T-helper 2 cell treated with Interferon-gamma antibody and Interleukin-4, amounts not matched to agents 5 μg/mL and 100 μg/mL, for 36 hours (primary cell): ENCODE data around the gene ZIC4.

Experiments
- DNase-seq: peaks from one replicate; pipeline ENCODE4 v3.0.0; 2021; ENCODE audit warnings: low spot score
- H3K27ac Mint-ChIP-seq: one replicate; pipeline ENCODE4 v1.8.0; 2021; ENCODE audit warnings: mild to moderate bottlenecking, mixed read lengths
- H3K27me3 Mint-ChIP-seq: one replicate; pipeline ENCODE4 v1.8.0; 2021; ENCODE audit warnings: low read depth, mixed read lengths
- H3K36me3 Mint-ChIP-seq: one replicate; pipeline ENCODE4 v1.8.0; 2021; ENCODE audit warnings: low read depth, mixed read lengths
- H3K4me1 Mint-ChIP-seq: one replicate; pipeline ENCODE4 v1.8.0; 2021; ENCODE audit warnings: low read depth, mixed read lengths
- H3K4me3 Mint-ChIP-seq: one replicate; pipeline ENCODE4 v1.8.0; 2022; ENCODE audit warnings: mild to moderate bottlenecking, moderate library complexity, mixed read lengths
- H3K9me3 Mint-ChIP-seq: one replicate; pipeline ENCODE4 v1.8.0; 2021; ENCODE audit warnings: mixed read lengths

The ZIC4 gene

DNA sequence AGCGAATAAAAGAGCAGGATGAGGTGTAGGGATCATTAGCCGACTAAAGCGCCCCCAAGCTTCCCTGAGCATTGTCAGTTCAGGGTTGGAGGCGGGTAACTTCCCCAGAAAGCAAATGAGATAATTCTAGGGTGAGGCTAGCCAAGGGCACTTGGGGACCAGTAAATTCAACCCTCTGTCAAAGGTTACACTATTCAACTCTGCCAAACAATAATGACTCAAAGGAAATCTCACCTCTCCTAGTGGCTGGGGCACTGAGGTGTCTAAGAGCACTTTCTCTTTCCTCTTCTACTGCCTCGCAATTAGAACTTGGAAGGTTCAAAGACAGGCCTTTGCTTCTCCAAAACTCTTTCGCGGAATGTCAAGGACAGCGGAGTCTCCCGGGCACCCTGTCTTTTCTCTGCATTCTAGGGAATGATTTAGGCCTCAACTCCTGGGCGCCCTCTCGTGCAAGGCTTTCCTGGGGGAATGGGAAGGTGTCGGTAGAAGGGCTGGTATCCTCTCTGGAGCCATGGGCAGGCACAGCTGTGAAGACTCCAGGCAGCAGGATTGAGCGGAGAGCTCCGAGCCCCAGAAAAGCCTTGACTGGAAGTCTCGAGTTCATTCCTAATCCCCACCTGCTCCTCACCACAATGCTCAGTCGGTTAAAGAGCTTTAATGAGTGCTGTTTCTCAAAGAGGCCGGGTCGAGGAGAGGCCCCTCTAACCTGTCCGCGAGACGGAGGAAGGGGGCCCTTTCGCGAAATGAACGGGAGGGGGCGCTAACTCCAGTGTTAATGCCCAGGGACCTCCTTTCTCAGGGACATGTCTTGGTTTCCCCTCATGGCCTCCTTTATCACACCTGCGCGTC lies 21.9 kb downstream of the ZIC4 start:
- DNase-seq = no peak
- no peak overlapping the region for H3K4me3 Mint-ChIP-seq
- H3K4me1 Mint-ChIP-seq = peaks cover 2% of the 10 kb centered on the region
- no peaks in the 10 kb centered on the region for H3K9me3 Mint-ChIP-seq
- peaks cover 89% of the 10 kb centered on the region for H3K27me3 Mint-ChIP-seq
- H3K27ac Mint-ChIP-seq = no peak overlapping the region
- H3K36me3 Mint-ChIP-seq = no peaks in the 10 kb centered on the region

DNA sequence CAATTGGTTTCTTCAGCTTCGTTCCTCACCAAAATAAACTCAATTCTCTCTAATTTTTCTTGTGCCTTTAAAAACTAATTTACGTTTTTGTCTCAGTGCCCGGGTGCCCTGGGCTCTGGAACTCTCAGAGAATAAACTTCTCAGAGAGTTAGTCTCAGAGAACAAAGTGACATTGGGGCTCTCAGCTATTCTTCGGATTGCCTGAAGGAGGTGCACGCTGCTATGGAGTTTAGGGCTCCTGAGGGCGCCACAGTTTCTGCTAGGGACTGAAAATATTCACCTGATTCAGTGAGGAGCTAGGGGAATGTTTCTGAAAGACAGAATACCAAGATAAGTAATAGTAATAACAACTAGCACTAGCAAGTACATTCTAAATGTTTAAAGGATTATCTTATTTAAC lies 22.7 kb downstream of the ZIC4 start:
- no peaks in the 10 kb centered on the region for H3K9me3 Mint-ChIP-seq
- no peak overlapping the region for H3K4me3 Mint-ChIP-seq
- no peak overlapping the region for H3K27ac Mint-ChIP-seq
- no peak for DNase-seq
- peaks cover 90% of the 10 kb centered on the region for H3K27me3 Mint-ChIP-seq
- peaks cover 2% of the 10 kb centered on the region for H3K4me1 Mint-ChIP-seq
- no peaks in the 10 kb centered on the region for H3K36me3 Mint-ChIP-seq

DNA sequence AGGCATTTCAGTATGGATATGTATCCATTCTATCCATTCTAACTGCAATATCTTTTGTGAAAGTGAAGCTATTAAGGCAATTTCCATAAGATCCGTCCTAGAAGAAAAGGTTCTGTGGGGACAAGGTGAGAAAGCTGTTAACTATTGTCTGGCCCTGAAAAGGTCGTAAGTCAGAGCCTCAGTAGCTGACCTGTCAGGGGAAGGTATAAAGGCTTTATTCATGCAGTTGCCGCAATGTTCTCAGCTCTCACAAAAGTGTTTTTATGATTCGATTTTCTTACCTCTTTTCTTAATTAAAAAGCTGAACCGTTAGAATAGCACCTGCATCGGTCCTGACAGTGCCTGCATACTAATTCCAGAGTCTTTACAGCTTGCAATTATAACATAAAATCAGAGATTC lies 24.7 kb downstream of the ZIC4 start:
- peaks cover 91% of the 10 kb centered on the region for H3K27me3 Mint-ChIP-seq
- no peak overlapping the region for H3K4me3 Mint-ChIP-seq
- H3K36me3 Mint-ChIP-seq = no peaks in the 10 kb centered on the region
- no peaks in the 10 kb centered on the region for H3K9me3 Mint-ChIP-seq
- H3K27ac Mint-ChIP-seq = no peak overlapping the region
- H3K4me1 Mint-ChIP-seq = no peaks in the 10 kb centered on the region
- DNase-seq = no peak

DNA sequence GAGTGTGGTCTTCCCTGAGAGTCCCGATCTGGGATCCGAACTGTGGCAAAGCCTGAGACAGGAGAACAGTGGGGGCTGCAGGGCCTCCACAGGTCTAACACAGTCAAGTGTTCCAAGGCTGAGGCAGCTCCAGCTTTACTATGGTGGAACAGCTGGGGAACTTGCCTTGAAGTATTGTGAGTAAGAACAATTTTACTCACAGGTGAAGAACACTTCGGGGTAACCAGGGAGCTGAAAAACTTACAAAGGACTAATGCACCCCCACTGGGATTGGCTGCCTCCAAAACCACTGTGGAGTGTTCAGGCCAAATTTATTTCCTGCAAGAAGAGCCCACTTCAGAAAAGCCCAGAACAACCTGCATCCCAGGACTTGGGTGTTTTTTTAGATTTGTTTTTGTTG lies 25.4 kb downstream of the ZIC4 start:
- H3K27me3 Mint-ChIP-seq = peaks cover 88% of the 10 kb centered on the region
- no peak overlapping the region for H3K4me3 Mint-ChIP-seq
- no peaks in the 10 kb centered on the region for H3K9me3 Mint-ChIP-seq
- H3K27ac Mint-ChIP-seq = no peak overlapping the region
- DNase-seq = no peak
- H3K36me3 Mint-ChIP-seq = no peaks in the 10 kb centered on the region
- H3K4me1 Mint-ChIP-seq = no peaks in the 10 kb centered on the region

DNA sequence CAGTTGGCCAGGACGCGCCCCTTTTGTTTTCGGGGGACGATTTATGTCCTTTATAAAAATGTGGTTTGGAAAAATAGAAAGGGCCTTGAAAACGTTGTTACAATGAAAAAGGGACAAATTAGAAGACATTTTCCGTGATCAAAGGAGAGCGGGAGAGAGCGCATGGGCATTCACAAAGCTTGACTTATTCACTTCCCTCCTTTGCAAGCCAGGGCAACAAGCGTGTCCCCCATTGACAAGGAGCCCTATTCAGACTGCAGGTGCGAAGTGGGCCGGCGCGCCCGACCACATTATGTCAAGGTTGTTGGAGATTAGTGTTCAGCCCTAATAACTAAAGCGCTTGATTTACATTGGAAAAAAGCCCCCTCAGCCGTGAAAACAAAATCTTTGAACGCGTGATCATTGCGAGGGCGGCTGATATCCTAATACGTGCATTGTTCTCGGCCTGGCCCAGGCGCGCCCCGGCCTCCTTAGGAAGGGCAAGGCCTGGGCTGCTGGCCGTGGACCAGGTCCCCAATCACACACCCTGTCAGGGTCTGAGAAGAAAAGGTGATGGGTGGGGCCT lies 25.9 kb downstream of the ZIC4 start:
- Mint-ChIP-seq H3K27ac (no peak overlapping the region), H3K27me3 (peaks cover 86% of the 10 kb centered on the region), H3K4me3 (no peak overlapping the region), H3K4me1 (no peaks in the 10 kb centered on the region), H3K9me3 (no peaks in the 10 kb centered on the region), H3K36me3 (no peaks in the 10 kb centered on the region)
- DNase-seq = no peak

DNA sequence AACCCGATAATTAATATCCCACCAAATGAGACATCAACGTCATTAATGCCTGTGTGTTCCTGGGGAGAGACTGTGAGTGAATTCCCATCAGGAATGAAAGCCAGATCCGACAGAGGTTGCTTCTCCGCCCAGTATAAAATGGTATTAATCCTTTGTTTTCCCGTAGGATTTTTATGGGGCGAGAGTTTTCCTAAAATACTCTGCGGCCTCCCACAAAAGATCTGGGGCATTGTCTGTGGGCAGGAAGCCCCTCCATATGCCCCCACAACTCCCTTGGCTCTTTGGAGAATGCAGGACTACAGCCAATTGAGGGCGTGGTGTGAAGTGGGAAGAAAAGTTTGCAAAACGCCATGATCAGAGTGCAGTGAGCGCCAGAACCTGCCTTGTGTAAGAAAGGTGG lies 26.7 kb downstream of the ZIC4 start:
- no peaks in the 10 kb centered on the region for H3K9me3 Mint-ChIP-seq
- H3K27ac Mint-ChIP-seq = no peak overlapping the region
- H3K4me1 Mint-ChIP-seq = no peaks in the 10 kb centered on the region
- H3K36me3 Mint-ChIP-seq = no peaks in the 10 kb centered on the region
- H3K4me3 Mint-ChIP-seq = no peak overlapping the region
- no peak for DNase-seq
- H3K27me3 Mint-ChIP-seq = peaks cover 83% of the 10 kb centered on the region

DNA sequence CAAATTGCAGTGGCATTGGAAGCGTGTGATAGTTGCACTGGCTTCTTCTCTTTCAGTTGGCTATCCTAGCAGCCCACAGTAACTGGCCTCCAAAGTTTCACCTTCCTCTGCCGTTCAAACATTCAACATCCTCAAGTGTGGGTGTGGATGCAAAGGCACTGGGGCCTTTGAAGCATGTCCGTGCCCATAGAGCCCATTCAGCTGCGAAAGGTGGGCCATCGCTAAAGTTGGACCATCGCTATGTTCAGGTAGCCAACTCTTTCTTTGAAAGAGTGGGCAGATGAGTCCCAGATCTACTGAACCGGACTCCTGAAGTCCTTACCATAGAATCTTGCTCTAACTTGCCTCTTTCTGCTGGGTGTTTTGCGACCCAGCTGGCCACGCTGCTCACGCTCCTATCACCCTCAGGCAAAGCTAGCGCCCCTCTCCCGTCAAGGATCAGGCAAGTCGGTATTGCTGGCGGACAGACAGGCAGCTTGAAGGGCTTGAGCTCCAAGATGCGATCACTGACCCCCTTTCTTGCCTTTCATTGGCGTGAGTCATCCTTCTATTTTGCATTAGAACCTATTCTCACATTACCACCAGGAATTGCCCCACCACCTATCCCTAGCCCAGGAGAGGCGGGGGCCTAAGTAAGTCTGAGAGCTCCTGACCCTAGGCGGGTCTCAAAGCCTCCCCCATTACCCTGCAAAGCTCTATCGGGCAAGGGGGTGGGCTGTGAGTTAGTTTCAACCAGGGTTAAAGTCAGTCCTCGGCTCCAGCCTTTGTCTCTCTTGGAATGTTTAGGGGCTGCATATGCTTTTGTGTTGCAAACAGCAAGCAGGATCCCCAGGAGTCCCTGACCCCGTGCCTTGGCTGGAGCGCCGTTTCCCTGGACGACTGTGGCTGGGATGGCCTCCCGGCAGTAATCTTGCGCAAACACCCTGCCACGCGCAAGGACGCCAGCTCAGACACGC lies 28.7 kb downstream of the ZIC4 start:
- H3K27me3 Mint-ChIP-seq = peaks cover 80% of the 10 kb centered on the region

DNA sequence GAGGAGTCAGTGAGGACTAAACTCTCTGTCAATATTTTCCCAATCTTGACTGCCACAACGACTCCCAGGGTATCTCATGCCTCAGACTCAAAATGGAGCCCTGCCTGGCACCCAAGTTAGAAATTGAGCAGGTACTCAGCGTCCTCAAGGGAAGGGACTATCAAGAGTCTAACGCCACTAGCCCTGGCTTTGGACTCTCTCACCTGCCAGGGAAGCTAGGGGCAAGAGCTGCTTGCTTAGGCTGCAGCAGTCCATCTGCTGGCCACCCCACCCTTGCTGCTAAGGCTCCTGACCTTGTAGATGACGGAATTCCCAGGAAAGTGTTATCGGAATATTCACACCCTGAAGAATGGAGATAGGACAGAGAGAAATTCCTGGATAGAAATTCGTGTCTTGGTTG lies 33.0 kb downstream of the ZIC4 start:
- Mint-ChIP-seq H3K27me3 (peaks cover 80% of the 10 kb centered on the region), H3K27ac (no peak overlapping the region), H3K4me1 (no peaks in the 10 kb centered on the region), H3K36me3 (no peaks in the 10 kb centered on the region), H3K9me3 (no peaks in the 10 kb centered on the region), H3K4me3 (no peak overlapping the region)
- DNase-seq = no peak

More for the DNA sequence above, 28.7 kb downstream of the ZIC4 start:
- H3K4me1 Mint-ChIP-seq = no peaks in the 10 kb centered on the region
- no peak overlapping the region for H3K27ac Mint-ChIP-seq
- no peak overlapping the region for H3K4me3 Mint-ChIP-seq
- no peaks in the 10 kb centered on the region for H3K36me3 Mint-ChIP-seq
- DNase-seq = no peak
- H3K9me3 Mint-ChIP-seq = no peaks in the 10 kb centered on the region

DNA sequence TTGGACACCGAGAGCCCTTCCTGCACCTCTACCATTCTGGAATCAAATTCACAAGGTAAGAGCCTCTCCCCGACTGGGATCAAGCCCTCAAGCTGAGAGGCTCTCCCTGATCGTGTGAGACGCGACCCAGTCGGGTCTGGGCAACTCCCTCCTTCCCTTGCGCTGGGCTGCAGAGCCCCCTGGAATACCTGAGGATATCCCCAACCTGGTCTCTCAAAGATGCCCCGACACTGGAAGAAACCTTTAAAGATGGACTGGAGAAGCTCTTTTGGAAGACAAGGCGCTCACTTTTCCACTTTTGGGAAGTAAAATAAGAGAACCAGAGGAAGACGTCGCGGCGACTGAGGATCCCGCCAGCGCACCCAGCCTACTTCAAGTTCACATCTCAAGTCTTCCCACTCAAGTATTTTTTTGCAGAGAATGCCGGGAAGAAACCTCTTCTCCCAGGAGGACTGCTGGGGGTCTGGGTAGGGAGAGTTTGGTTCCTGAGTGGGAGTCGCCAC lies 33.8 kb downstream of the ZIC4 start:
- Mint-ChIP-seq H3K4me3 (no peak overlapping the region), H3K27me3 (peaks cover 79% of the 10 kb centered on the region), H3K36me3 (no peaks in the 10 kb centered on the region), H3K4me1 (no peaks in the 10 kb centered on the region), H3K27ac (no peak overlapping the region), H3K9me3 (no peaks in the 10 kb centered on the region)
- no peak for DNase-seq

DNA sequence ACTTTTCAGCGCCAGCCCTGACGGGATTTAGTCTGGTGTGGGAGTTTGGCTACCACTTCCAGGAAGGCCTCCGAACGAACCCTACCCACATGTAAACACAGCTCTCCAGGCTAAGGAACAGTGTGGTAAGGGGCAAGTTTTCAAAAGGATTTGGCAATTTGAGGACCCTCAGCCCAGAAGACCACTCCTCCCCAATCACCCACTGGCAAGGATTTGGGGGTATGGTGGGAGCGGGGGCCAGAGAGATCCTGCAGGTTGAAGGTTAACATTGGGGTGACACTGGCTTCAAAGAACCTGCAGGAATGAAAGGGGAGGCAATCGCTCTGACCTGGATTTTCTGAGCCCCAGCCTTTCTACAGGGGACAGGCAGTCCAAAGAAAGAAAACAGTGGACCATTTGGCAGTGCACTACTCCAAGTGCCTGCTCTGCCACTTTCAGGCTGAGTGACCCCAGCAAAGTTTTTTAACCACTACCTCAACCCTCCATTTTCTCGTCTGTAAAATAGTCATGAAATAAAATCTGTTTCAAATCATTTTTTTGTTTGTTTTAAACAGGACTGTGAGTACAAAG lies 34.5 kb downstream of the ZIC4 start:
- no peak overlapping the region for H3K4me3 Mint-ChIP-seq
- peaks cover 73% of the 10 kb centered on the region for H3K27me3 Mint-ChIP-seq
- DNase-seq = no peak
- no peaks in the 10 kb centered on the region for H3K4me1 Mint-ChIP-seq
- no peaks in the 10 kb centered on the region for H3K36me3 Mint-ChIP-seq
- no peak overlapping the region for H3K27ac Mint-ChIP-seq
- H3K9me3 Mint-ChIP-seq = no peaks in the 10 kb centered on the region

DNA sequence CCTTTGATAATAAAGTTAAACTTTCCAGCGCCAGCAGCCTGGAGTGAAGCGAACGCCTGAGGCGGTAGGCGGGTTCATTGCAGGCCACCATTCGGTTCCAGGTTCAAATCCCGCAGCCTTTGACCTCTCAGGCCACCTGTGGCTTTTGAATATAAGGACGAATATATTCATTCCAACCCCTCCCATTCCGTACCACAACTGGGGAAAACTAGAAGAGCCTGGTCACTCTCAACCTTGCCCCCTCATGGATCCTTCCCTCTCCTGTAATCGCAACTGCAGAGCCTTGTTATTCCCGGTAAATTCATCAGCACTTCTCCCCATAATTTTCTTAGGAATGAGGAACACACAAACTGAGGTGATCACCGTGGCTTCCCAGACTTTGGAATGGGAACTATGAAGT lies 35.2 kb downstream of the ZIC4 start:
- Mint-ChIP-seq H3K4me3 (no peak overlapping the region), H3K27me3 (peaks cover 69% of the 10 kb centered on the region), H3K9me3 (no peaks in the 10 kb centered on the region), H3K4me1 (no peaks in the 10 kb centered on the region), H3K36me3 (no peaks in the 10 kb centered on the region), H3K27ac (no peak overlapping the region)
- DNase-seq = no peak

DNA sequence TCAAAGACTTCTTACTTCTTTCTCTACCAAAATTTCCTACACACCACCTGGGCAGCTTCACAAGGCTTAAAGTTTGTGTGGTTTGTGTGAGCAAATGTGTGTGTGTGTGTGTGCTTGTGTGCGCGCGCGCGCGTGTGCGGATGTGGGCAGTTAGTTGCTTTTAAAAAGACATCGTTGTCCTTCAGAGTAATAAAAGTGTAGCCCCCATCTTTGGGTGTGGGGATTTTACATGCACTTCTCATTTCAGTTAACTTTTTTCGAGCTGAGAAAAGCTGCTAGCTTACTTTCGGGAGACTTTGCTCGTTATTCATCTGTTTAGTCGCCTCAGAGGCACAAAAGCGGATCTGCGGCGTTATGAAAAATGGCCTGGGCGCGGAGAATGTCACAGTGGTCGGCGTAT lies 36.0 kb downstream of the ZIC4 start:
- no peak overlapping the region for H3K4me3 Mint-ChIP-seq
- H3K9me3 Mint-ChIP-seq = no peaks in the 10 kb centered on the region
- no peaks in the 10 kb centered on the region for H3K36me3 Mint-ChIP-seq
- no peaks in the 10 kb centered on the region for H3K4me1 Mint-ChIP-seq
- H3K27ac Mint-ChIP-seq = no peak overlapping the region
- peaks cover 65% of the 10 kb centered on the region for H3K27me3 Mint-ChIP-seq
- no peak for DNase-seq

DNA sequence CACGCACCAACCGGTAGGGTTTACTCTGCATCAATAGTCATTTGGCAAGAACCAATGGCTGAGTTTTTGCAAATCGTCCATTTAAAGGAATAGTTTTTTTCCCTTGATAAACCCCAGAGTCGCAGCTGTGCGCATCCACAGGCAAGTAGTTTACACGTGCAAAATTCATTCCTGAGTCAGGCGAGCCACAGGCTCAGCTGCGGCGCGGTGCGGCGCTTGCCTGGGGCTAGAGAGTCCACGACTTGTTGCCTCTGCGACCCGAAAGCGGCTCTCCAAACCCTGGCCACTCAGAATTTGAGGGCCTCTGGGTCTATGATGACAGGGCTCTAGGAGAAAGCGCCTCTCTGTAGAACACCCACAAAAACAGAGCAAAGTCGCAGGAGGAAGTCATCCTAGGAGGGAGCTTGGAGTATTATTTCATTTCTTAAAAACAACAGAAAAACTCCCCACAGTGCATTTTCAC lies 36.7 kb downstream of the ZIC4 start:
- no peaks in the 10 kb centered on the region for H3K36me3 Mint-ChIP-seq

More for the DNA sequence above, 36.7 kb downstream of the ZIC4 start:
- Mint-ChIP-seq H3K27me3 (peaks cover 66% of the 10 kb centered on the region), H3K4me1 (no peaks in the 10 kb centered on the region), H3K9me3 (no peaks in the 10 kb centered on the region), H3K4me3 (no peak overlapping the region), H3K27ac (no peak overlapping the region)
- DNase-seq = no peak
